ENCODE data around the gene SLC22A14.

GRCh38 chr3:38284756-38285150 is 2.7 kb downstream of the SLC22A14 start:
- TF ChIP-seq ZNF121 (CRISPR knock-in tag; IDR thresholded peaks at IDR 0.05) = no peak
- TF ChIP-seq USF2 (CRISPR knock-in tag; IDR thresholded peaks at IDR 0.05) = no peak
- no peak for TF ChIP-seq CTCF (IDR thresholded peaks at IDR 0.05)
- no peak for TF ChIP-seq ZNF423 (CRISPR knock-in tag; IDR thresholded peaks at IDR 0.05)
- no peak for TF ChIP-seq IRF1 (CRISPR knock-in tag; IDR thresholded peaks at IDR 0.05)
- TF ChIP-seq MAX (CRISPR knock-in tag; IDR thresholded peaks at IDR 0.05) = no peak
- TF ChIP-seq SP1 (CRISPR knock-in tag; conservative IDR thresholded peaks at IDR 0.05) = no peak
- no peak for TF ChIP-seq ESRRA (CRISPR knock-in tag; IDR thresholded peaks at IDR 0.05; ENCODE audit: borderline replicate concordance)
- no peak for TF ChIP-seq ZNF512 (CRISPR knock-in tag; IDR thresholded peaks at IDR 0.05; ENCODE audit: borderline replicate concordance)
- no peak for TF ChIP-seq E2F4 (CRISPR knock-in tag; IDR thresholded peaks at IDR 0.05; ENCODE audit: borderline replicate concordance, low read depth)
- no peak for TF ChIP-seq ARID4B (CRISPR knock-in tag; IDR thresholded peaks at IDR 0.05; ENCODE audit: borderline replicate concordance)
